ENCODE data around the gene TAF3. TPM values are rescaled to one million over a fixed set of nuclear protein-coding genes. Genes with fewer than 3 reads are reported as not detected.
"Not testable (repeated sequence)": the region's sequence is repeated elsewhere in the genome, so short reads cannot be mapped to it uniquely, and the experiment has no call there.

Gene TAF3
- 10 to 100 TPM in 1 of 2 donors, 1 to 10 TPM in 1; 9.9 to 10.8 TPM for total RNA-seq
- long read RNA-seq, donor 1, partial matches to known transcripts, result 5 of 8 reads
- long read RNA-seq, donor 1, other reads (novel, unspliced or antisense), result 3 of 8 reads
- long read RNA-seq, donor 2, partial matches to known transcripts, result 58 of 75 reads
- long read RNA-seq, donor 2, other reads (novel, unspliced or antisense), result 17 of 75 reads

GRCh38 chr10:7818295-7819120 is at the start of gene TAF3:
TSS of gene TAF3 (plus strand) at chr10:7818505. CDS start at chr10:7818710, 205 bp downstream.
- DNase-seq (ENCODE audit: low spot score), result peak; percentile 98
- intact Hi-C loops (cut with DNase I), result no loop called here

GRCh38 chr10:7773845-7774801 is 44.2 kb upstream of the TAF3 start:
- DNase-seq (ENCODE audit: low spot score), result no peak
- intact Hi-C loops (cut with DNase I), result no loop called here

DNA sequence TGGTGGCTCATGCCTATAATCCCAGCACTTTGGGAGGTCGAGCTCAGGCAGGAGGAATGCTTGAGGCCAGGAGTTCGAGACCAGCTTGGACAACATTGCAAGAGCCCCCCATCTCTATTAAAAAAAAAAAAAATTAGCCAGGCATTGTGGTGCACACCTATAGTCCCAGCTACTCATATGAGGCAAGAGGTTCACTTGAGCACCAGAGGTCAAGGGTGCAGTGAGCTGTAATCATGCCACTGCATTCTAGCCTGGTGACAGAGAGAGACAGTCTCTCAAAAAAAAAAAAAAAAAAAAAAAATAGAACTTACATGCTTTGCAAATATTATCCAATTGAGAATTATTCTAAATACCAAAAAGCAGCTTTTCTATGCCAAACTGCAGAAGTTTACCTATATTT is 41.5 kb upstream of the TAF3 start:
- intact Hi-C loops (cut with DNase I), result no loop called here
- DNase-seq (ENCODE audit: low spot score), result no peak

- intact Hi-C loops (cut with DNase I); DNase-seq (ENCODE audit: low spot score): not testable (repeated sequence)
Measured at GRCh38 chr10:7782194-7782593, 36.1 kb upstream of the TAF3 start.

GRCh38 chr10:7786430-7786829 is 31.9 kb upstream of the TAF3 start:
- intact Hi-C loops (cut with DNase I), result no loop called here
- no peak for DNase-seq (ENCODE audit: low spot score)

DNA sequence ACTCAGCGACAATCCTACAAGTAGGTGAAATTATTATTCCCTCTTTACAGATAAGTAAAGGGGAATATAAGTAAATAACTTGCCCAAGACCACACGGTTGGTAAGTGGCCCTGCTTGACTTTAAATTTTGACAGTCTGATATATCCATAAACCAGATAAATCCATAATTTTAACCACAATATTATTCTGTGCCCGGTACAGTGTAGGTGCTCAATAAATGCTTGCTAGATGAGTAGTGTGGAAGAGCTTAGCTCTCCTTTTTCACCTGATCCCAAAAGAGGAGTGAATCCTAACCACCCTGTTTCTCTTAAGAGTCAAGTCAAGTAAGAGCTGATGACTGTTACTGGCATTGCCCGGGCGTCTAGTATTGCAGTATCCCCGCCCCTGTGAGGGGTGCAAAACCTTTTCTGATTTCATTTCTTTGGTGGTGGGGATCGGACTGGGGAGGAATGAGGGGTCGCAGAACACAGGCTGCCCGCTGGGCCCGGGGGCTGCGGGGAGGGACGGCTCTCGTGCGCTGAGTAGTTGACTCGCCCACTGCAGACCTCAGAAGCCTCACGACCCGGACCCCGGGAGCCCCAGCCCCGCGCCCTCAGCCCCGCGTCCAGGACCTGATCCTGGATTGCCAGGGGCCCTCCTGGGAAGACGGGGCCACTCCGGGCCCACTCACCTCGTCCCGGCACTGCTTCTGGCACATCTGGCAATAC is 31.0 kb upstream of the TAF3 start:
- intact Hi-C loops (cut with DNase I), result no loop called here
- peak; percentile 78 for DNase-seq (ENCODE audit: low spot score)

GRCh38 chr10:7787857-7788638 is 30.3 kb upstream of the TAF3 start, which contains the start of the genes ATP5F1C and KIN:
TSS of gene ATP5F1C (plus strand) at chr10:7788177. CDS start at chr10:7788208, 31 bp downstream.
TSS of gene KIN (minus strand) at chr10:7787993. CDS start at chr10:7787933, 60 bp downstream.
- peak; percentile 99 for DNase-seq (ENCODE audit: low spot score)
- intact Hi-C loops (cut with DNase I), result no loop called here

GRCh38 chr10:7788639-7789286 is 29.5 kb upstream of the TAF3 start:
- intact Hi-C loops (cut with DNase I), result no loop called here
- no peak for DNase-seq (ENCODE audit: low spot score)

DNA sequence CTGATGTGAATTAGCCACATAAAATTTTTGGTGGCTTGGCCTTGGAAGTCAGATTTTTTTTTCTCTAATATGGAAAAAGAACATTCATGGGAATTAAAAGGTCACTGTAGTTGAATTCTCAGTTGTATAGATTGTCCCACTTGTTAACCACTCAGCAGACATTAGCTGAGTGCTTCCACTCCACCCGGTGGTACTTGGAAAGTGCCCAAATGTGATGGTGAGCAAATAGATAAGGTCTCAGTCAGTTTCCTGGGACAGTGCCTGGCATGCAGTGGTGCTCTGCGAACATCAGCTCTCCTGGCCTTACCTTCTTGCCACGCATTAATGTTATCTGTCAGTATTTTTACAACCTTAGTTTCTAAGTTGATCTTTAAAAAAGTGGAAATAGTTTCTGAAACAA is 28.9 kb upstream of the TAF3 start:
- no peak for DNase-seq (ENCODE audit: low spot score)
- intact Hi-C loops (cut with DNase I), result no loop called here

DNA sequence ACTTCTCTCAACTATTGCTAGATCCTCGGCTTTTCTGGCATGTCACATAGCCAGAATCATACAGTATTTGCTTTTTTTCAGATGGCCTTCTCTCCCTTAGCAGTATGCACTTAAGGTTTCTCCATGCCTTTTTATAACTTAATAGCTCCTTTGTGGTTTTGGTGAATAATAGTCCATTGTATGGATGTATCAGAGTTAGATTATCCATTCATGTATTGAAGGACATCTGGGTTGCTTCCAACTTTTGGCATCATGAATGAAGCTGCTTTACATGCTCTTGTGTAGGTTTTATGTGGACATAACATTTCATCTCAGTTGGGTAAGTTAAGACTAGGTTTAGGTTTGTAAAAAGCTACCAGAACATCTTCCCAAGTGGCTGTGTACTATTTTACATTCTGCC is 25.8 kb upstream of the TAF3 start:
- intact Hi-C loops (cut with DNase I), result no loop called here

GRCh38 chr10:7794251-7795026 is 23.9 kb upstream of the TAF3 start:
- no peak for DNase-seq (ENCODE audit: low spot score)
- intact Hi-C loops (cut with DNase I), result no loop called here

More for the DNA sequence above, 25.8 kb upstream of the TAF3 start:
- no peak for DNase-seq (ENCODE audit: low spot score)

- no peak for DNase-seq (ENCODE audit: low spot score)
- intact Hi-C loops (cut with DNase I), result no loop called here
Measured at GRCh38 chr10:7795605-7796004, 22.7 kb upstream of the TAF3 start.

DNA sequence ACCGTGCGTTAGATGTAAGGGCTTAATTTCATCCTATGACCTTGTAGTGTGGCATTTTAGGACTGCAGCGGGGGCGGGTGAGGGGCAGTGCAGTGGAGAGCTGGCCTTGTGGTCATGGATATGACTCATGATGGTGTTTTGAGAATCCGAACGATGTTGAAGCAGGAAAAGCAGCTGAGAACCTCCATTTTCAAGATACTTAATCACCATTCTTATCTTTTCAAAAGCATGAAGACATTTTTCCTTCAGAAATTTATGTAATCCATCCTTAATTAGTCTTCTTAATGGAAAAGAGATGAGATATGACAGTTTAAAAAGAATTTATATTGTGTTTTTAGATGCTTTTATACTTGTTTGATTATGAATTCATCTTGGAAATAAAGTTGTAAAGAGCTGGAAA is 20.7 kb upstream of the TAF3 start:
- DNase-seq (ENCODE audit: low spot score), result no peak
- intact Hi-C loops (cut with DNase I), result no loop called here

DNA sequence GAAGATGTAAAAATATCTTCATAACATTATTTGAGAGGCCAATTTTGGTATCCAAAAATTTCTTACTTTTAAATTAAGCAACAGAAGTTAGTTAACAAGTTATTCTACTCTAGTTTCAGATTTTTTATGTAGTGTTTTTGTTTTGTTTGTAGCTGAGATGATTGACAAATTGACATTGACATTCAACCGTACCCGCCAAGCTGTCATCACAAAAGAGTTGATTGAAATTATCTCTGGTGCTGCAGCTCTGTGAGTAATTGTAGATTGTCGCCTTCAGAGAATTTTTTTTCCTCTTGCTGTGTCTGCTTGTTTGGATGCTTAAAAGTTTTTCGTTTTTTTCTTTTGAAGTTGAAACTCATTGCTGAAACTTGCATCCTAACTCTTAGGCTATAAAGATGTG is 15.7 kb upstream of the TAF3 start:
- intact Hi-C loops (cut with DNase I), result no loop called here
- DNase-seq (ENCODE audit: low spot score), result no peak

GRCh38 chr10:7804216-7804615 is 14.1 kb upstream of the TAF3 start:
- DNase-seq (ENCODE audit: low spot score), result no peak
- intact Hi-C loops (cut with DNase I), result no loop called here

- intact Hi-C loops (cut with DNase I), result no loop called here
- DNase-seq (ENCODE audit: low spot score), result no peak
Measured at GRCh38 chr10:7804741-7805140, 13.6 kb upstream of the TAF3 start.

GRCh38 chr10:7808686-7809267 is 9.5 kb upstream of the TAF3 start:
- intact Hi-C loops (cut with DNase I), result no loop called here
- DNase-seq (ENCODE audit: low spot score), result no peak

Data from posterior vena cava (tissue), 2 donors.